SJCRH30 (cell line): ENCODE data around the gene USP7. TPM values are rescaled to one million over a fixed set of nuclear protein-coding genes. Genes with fewer than 3 reads are reported as not detected.

Experiments
- DNase-seq, 2 experiments: peaks; one replicate each; pipeline ENCODE4 v3.0.0-alpha.2; 2015 to 2020
- H3K27ac ChIP-seq: fragments of 250-450 bp; sonication (Bioruptor Pico); 2 replicates; pipeline ENCODE4 v1.5.1; 2020; ENCODE audit warnings: mild to moderate bottlenecking, moderate library complexity
- H3K27me3 ChIP-seq: fragments of 250-450 bp; sonication (Bioruptor Pico); 2 replicates; pipeline ENCODE4 v1.5.1; 2020; ENCODE audit warnings: mild to moderate bottlenecking, moderate library complexity
- H3K36me3 ChIP-seq: fragments of 250-450 bp; sonication (Bioruptor Pico); 2 replicates; pipeline ENCODE4 v1.5.1; 2020; ENCODE audit warnings: mild to moderate bottlenecking, moderate library complexity
- H3K4me1 ChIP-seq: fragments of 250-450 bp; sonication (Bioruptor Pico); 2 replicates; pipeline ENCODE4 v1.5.1; 2020; ENCODE audit warnings: mild to moderate bottlenecking, moderate library complexity
- H3K4me3 ChIP-seq: fragments of 250-450 bp; sonication (Bioruptor Pico); 2 replicates; pipeline ENCODE4 v1.5.1; 2020; ENCODE audit warnings: mild to moderate bottlenecking, moderate library complexity
- H3K9me3 ChIP-seq: fragments of 250-450 bp; sonication (Bioruptor Pico); replicated peaks from 2 replicates; pipeline ENCODE4 v1.5.1; 2020; ENCODE audit warnings: mild to moderate bottlenecking, moderate library complexity
- total RNA-seq: library from RNA; depleted of rRNA; stranded (reverse); fragments of >200 nt; shearing (Covaris generic); gene quantifications from 2 replicates; pipeline ENCODE4 v1.2.3, GENCODE V29; 2014

Gene USP7
- total RNA-seq, 1 experiment from 2014 or later = 91.7 TPM

- no peak overlapping the region for H3K27ac ChIP-seq
- no peak for DNase-seq
- no peaks in the 10 kb centered on the region for H3K27me3 ChIP-seq
- no peaks in the 10 kb centered on the region for H3K9me3 ChIP-seq
- H3K36me3 ChIP-seq = no peaks in the 10 kb centered on the region
- H3K4me3 ChIP-seq = no peak overlapping the region
- H3K4me1 ChIP-seq = no peaks in the 10 kb centered on the region; the same call in 1 of the 2 replicates
Observed at GRCh38 chr16:8951447-8952280, 12.0 kb downstream of the USP7 start.

- no peak for DNase-seq
- Histone ChIP-seq H3K4me3 (no peak overlapping the region), H3K27ac (no peak overlapping the region), H3K4me1 (no peaks in the 10 kb centered on the region), H3K9me3 (no peaks in the 10 kb centered on the region), H3K27me3 (no peaks in the 10 kb centered on the region), H3K36me3 (no peaks in the 10 kb centered on the region)
Observed at GRCh38 chr16:8950580-8951077, 13.1 kb downstream of the USP7 start.

GRCh38 chr16:8949536-8950418 lies 13.9 kb downstream of the USP7 start:
- Histone ChIP-seq H3K4me1 (peaks cover under 1% of the 10 kb centered on the region; the same call in 1 of the 2 replicates), H3K27ac (no peak overlapping the region), H3K36me3 (no peaks in the 10 kb centered on the region), H3K9me3 (no peaks in the 10 kb centered on the region), H3K4me3 (no peak overlapping the region), H3K27me3 (no peaks in the 10 kb centered on the region)
- no peak for DNase-seq

- DNase-seq = no peak
- Histone ChIP-seq H3K27ac (no peak overlapping the region), H3K4me3 (no peak overlapping the region), H3K9me3 (no peaks in the 10 kb centered on the region), H3K36me3 (no peaks in the 10 kb centered on the region), H3K4me1 (peaks cover 9% of the 10 kb centered on the region), H3K27me3 (no peaks in the 10 kb centered on the region)
Observed at GRCh38 chr16:8948831-8949230, 14.9 kb downstream of the USP7 start.

GRCh38 chr16:8948069-8948593 lies 15.6 kb downstream of the USP7 start:
- Histone ChIP-seq H3K4me3 (no peak overlapping the region), H3K36me3 (no peaks in the 10 kb centered on the region), H3K27ac (no peak overlapping the region), H3K4me1 (peaks cover 9% of the 10 kb centered on the region), H3K9me3 (no peaks in the 10 kb centered on the region), H3K27me3 (no peaks in the 10 kb centered on the region)
- DNase-seq = no peak

GRCh38 chr16:8946544-8946943 lies 17.2 kb downstream of the USP7 start:
- no peak for DNase-seq
- Histone ChIP-seq H3K36me3 (no peaks in the 10 kb centered on the region), H3K9me3 (no peaks in the 10 kb centered on the region), H3K27ac (no peak overlapping the region), H3K27me3 (no peaks in the 10 kb centered on the region), H3K4me1 (peaks cover 9% of the 10 kb centered on the region), H3K4me3 (no peak overlapping the region)

GRCh38 chr16:8945626-8946296 lies 17.9 kb downstream of the USP7 start:
- no peak overlapping the region for H3K4me3 ChIP-seq

GRCh38 chr16:8943966-8944759 lies 19.5 kb downstream of the USP7 start:
- peak; percentile 29 to 48 for DNase-seq

More at GRCh38 chr16:8945626-8946296, 17.9 kb downstream of the USP7 start:
- no peak for DNase-seq
- Histone ChIP-seq H3K9me3 (no peaks in the 10 kb centered on the region), H3K27me3 (no peaks in the 10 kb centered on the region), H3K4me1 (peaks cover 9% of the 10 kb centered on the region), H3K36me3 (no peaks in the 10 kb centered on the region), H3K27ac (no peak overlapping the region)

GRCh38 chr16:8943001-8943763 lies 20.5 kb downstream of the USP7 start:
- no peaks in the 10 kb centered on the region for H3K36me3 ChIP-seq

More at GRCh38 chr16:8943966-8944759, 19.5 kb downstream of the USP7 start:
- H3K27me3 ChIP-seq = no peaks in the 10 kb centered on the region
- H3K4me3 ChIP-seq = no peak overlapping the region
- H3K27ac ChIP-seq = no peak overlapping the region
- H3K9me3 ChIP-seq = no peaks in the 10 kb centered on the region
- H3K4me1 ChIP-seq = peaks cover 9% of the 10 kb centered on the region
- H3K36me3 ChIP-seq = no peaks in the 10 kb centered on the region

GRCh38 chr16:8941718-8942344 lies 21.9 kb downstream of the USP7 start:
- no peak for DNase-seq
- Histone ChIP-seq H3K9me3 (no peaks in the 10 kb centered on the region), H3K4me3 (no peak overlapping the region), H3K36me3 (no peaks in the 10 kb centered on the region), H3K4me1 (peaks cover 9% of the 10 kb centered on the region), H3K27ac (no peak overlapping the region), H3K27me3 (no peaks in the 10 kb centered on the region)

More at GRCh38 chr16:8943001-8943763, 20.5 kb downstream of the USP7 start:
- DNase-seq = no peak
- Histone ChIP-seq H3K9me3 (no peaks in the 10 kb centered on the region), H3K4me3 (no peak overlapping the region), H3K27ac (no peak overlapping the region), H3K27me3 (no peaks in the 10 kb centered on the region), H3K4me1 (peaks cover 9% of the 10 kb centered on the region)

- Histone ChIP-seq H3K4me1 (no peaks in the 10 kb centered on the region), H3K9me3 (no peaks in the 10 kb centered on the region), H3K4me3 (no peak overlapping the region), H3K36me3 (no peaks in the 10 kb centered on the region), H3K27ac (no peak overlapping the region), H3K27me3 (no peaks in the 10 kb centered on the region)
- no peak for DNase-seq
Observed at GRCh38 chr16:8937803-8938202, 25.9 kb downstream of the USP7 start.

GRCh38 chr16:8936421-8936820 lies 27.3 kb downstream of the USP7 start:
- H3K36me3 ChIP-seq = no peaks in the 10 kb centered on the region
- no peaks in the 10 kb centered on the region for H3K27me3 ChIP-seq
- DNase-seq = peak; percentile 16 to 36
- no peak overlapping the region for H3K27ac ChIP-seq
- H3K4me1 ChIP-seq = no peaks in the 10 kb centered on the region
- H3K9me3 ChIP-seq = no peaks in the 10 kb centered on the region
- H3K4me3 ChIP-seq = no peak overlapping the region

- DNase-seq = peak in 1 of 2 experiments; percentile 11
- Histone ChIP-seq H3K4me1 (no peaks in the 10 kb centered on the region), H3K27me3 (no peaks in the 10 kb centered on the region), H3K36me3 (no peaks in the 10 kb centered on the region), H3K4me3 (no peak overlapping the region), H3K9me3 (no peaks in the 10 kb centered on the region), H3K27ac (no peak overlapping the region)
Observed at GRCh38 chr16:8935989-8936388, 27.7 kb downstream of the USP7 start.
